ENCODE results near the gene CSH1.
"Not testable (repeated sequence)": the region's sequence is repeated elsewhere in the genome, so short reads cannot be mapped to it uniquely, and the experiment has no call there.

DNA sequence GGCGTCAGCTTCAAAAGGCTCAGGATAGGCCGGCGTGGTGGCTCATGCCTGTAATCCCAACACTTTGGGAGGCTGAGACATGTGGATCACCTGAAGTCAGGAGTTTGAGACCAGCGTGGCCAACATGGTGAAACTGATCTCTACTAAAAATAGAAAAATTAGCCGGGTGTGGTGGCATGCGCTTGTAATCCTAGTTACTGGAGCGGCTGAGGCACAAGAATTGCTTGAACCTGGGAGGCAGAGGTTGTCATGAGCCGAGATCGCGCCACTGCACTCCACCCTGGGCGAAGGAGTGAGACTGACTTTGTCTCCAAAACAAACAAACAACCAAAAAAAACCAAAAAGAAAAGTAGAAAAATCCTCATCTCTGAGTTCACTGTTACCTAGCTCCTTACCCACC is 11.3 kb downstream of the CSH1 start:
- not testable (repeated sequence) for TF ChIP-seq ZNF384 (IDR thresholded peaks at IDR 0.05); ARNT (IDR thresholded peaks at IDR 0.05); SUZ12 (IDR thresholded peaks at IDR 0.05); FOXM1 (IDR thresholded peaks at IDR 0.05; ENCODE audit: borderline replicate concordance)
